DMS153 treated with DMSO at 0.1 percent for 48 hours (cell line): ENCODE results near the gene ZMYM2.

ENCODE experiments used
- DNase-seq: peaks from one replicate; lab custom pipeline; 2025; ENCODE audit not compliant: unreplicated experiment; lab: John Stamatoyannopoulos, UW

The ZMYM2 gene

DNA sequence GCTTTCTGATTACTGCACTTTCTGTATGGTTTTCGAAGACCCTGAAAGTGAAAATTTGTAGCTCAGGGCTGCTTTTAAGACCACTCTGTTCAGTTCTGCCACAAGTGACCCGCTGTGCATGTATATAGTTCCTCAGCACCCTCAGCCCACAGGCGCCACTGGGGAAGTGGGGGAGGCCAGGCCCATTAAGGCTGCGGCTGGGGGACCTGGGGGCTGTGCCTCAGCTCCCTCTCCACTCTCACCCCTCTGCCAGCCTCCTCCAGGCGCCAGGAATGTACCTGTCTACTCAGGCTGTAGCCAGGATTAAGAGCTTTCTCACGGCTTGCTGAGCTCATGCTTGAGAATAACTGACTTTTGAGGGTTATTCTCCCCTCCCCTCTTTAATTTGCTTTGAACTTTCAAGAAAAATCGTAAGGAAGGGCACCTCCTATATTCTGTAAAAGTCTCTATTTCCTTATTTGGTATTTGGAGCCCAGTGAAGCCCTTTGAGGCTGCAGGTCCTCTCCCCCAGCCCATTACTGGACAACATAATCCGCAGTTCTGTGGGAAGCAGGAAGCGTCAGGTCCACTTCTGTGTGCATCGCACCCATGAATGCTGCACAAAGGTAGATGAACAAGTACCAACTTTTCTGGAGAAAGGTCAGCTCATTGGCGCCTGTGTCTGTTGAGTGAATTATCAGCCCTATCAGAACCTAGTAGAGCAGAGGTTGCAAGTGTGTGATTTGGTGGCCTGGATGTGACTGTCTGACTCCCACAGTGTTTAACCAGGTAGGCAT is 172.7 kb downstream of the ZMYM2 start:
- DNase-seq, result no peak

DNA sequence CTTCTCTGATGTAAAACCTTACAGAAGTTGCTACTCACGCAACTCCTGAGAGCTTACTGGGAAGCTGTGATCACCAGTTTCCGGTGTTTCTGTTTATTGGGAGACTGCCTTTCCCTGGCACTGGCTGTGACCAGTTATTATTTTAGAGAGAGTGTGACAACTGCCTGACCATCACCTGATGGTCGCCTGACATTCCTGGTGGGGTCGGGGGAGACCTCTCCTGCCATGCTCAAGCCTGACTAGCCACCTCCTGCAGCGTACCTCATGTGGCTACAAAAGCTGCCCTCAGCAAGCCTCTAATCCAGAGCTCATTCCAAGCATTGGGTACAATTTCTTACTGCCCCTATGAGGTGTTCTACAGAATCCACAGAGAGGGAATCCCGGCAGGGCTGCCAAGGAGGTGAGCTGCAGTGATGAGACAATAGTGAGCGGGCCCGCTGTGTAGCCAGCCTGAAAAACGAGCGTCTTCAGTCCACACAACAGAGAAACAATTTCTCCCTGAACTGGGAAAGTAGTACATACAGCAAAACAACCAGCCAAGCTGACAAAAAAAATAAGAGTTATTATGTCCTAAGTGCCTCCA is 173.6 kb downstream of the ZMYM2 start:
- DNase-seq, result no peak

DNA sequence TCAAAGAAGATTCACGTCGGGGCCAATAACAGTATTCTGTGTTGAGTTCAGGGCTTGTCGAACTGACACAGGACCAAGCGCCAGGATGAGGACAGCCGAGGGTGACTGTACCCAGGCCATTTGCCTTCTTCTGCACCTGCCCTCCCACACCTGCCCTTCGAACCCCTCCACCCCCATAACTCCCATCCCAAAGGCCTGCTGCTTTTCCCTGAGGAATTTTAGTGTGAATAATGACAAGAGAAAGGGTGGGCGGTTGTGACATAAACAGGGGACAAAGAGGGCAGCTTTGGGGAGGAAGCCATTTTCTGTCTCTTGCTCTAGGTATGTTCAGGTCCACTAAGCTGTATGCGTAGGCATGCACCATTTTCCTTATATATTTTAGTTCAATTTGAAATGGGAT is 176.2 kb downstream of the ZMYM2 start:
- no peak for DNase-seq

DNA sequence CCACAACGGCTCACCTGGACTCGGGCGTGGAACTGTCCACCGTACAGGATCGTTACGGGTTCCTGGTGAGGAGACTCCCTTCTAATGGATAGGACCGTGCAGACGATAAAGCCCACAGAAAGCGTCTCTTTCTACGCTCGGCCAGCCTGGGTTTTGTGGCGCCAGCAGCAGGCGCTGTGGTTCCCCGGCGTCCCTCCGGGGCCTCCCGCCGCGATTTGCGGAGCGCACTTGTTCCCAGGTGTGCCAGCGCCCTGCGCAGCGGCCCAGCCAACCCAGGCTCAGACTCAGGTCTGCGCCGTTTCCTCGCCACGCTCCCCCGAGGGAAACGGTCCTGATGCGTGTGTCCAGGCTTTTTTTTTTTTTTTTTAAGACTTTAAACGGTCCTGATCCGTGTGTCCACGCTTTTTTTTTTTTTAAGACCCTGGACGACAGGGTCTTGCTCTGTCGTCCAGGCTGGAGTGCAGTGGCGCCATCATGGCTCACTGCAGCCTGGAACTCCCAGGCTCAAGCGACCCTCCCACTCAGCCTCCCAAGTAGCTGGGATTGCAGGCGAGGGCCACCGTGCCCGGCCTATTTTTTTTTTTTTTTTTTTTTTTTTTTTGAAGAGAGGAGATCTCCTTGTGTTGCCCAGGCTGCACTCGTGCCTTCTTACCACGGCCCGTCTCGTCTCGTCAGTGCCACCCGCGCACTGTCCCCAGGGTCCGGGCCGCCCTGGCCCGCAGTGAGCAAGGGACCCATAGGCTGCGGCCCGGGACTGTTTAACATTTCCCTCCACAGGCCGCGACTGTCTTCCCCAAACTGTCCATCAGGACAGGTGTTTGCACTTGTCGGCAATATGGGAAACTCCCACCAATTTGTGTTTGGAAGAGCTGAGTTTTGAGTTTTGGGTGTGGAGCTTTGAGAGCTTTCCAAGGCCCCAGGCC is 178.5 kb downstream of the ZMYM2 start:
- DNase-seq, result no peak

DNA sequence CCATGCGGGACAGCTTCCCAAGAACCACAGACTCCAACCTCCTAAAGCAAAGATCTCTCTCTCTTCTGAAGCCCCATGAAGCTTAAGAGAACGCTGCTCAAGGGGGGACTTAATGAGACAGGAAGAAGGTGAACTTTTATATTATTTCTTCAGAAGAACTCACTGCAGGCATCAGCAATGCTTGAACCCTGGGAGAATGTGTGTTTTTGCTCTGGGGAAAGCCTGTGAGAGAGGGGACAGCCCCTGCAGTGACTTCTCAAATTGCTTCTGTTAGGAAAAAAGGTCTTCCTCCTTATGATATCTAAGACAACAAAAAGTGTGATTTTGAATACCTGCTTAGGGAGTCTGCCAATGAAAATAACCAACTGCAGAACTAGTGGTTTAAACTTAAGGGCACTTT is 179.3 kb downstream of the ZMYM2 start:
- no peak for DNase-seq

DNA sequence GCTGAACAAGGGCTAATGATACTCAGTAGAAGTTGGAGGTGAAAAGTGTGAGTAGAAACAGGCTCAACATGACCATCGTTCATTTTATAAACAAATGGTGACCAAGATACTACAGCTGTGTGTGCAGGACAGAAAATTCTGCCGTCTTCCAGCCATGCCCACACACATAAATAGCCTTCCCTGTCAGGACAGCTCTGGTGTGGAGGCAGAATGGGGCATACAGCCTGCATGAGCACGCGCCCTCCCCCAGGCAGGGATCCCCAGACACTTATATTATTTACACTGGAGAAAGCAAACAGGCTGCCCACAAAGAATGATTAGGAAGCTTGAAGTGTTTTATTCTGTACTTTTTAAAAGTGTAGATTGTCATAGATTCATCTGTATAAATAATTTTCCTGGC is 182.0 kb downstream of the ZMYM2 start:
- DNase-seq, result no peak
